ENCODE measurements around the gene ZMYND10. TPM values are rescaled to one million over a fixed set of nuclear protein-coding genes. Genes with fewer than 3 reads are reported as not detected.
A peak's percentile ranks its signal among the peaks of the same experiment; 100 is the strongest.

The ZMYND10 gene
- total RNA-seq, 4 donors from 2014 or later, result 0.30 to 1.7 (median 1.3) TPM; not detected in 1

GRCh38 chr3:50359760-50360110 is 14.2 kb upstream of the ZMYND10 start:
- 13 to 15% methylated on average over 7 to 8 of the region's 8 CpGs for WGBS, 2 donors

GRCh38 chr3:50358911-50359759 is 13.6 kb upstream of the ZMYND10 start, which contains the start of gene TMEM115:
Gene TMEM115, minus strand, starts transcription at chr3:50359521. Its CDS starts 458 bp downstream, at chr3:50359063.
- Histone ChIP-seq H3K4me3 (peak within 1 kb of the TSS; percentile 82 to 98 (median 91)), H3K36me3 (peaks cover 0 to 36% (median 12%) of the 10 kb centered on the region in 3 donors), H3K4me1 (peaks cover 8 to 46% (median 34%) of the 10 kb centered on the region in 4 donors), H3K27me3 (no peaks in the 10 kb centered on the region), H3K9me3 (no peaks in the 10 kb centered on the region), H3K27ac (peak within 1 kb of the TSS; percentile 69 to 97 (median 94))
- TF ChIP-seq CTCF (IDR thresholded peaks at IDR 0.05) (peak in 1 of 5 experiments; percentile 43), POLR2A (IDR thresholded peaks at IDR 0.05) (peak in 1 of 2 donors; percentile 73), EP300 (IDR thresholded peaks at IDR 0.05) (peak; percentile 90 to 95)
- WGBS, 2 donors, result 1 to 5% methylated on average over 14 to 50 of the region's 64 CpGs
- DNase-seq (ENCODE audit: low spot score in 2 of 2), result peak; percentile 94 to 97

More at GRCh38 chr3:50359760-50360110, 14.2 kb upstream of the ZMYND10 start:
- TF ChIP-seq POLR2A (IDR thresholded peaks at IDR 0.05) (no peak), CTCF (IDR thresholded peaks at IDR 0.05) (no peak), EP300 (IDR thresholded peaks at IDR 0.05) (no peak)
- H3K9me3 ChIP-seq, result no peaks in the 10 kb centered on the region
- peaks cover 0 to 30% (median 6%) of the 10 kb centered on the region in 3 donors for H3K36me3 ChIP-seq
- H3K27me3 ChIP-seq, result no peaks in the 10 kb centered on the region
- H3K4me1 ChIP-seq, result peaks cover 8 to 47% (median 40%) of the 10 kb centered on the region in 4 donors
- H3K4me3 ChIP-seq, result peak overlapping the region in 3 of 4 donors; percentile 82 to 98 (median 89)
- DNase-seq (ENCODE audit: low spot score in 2 of 2), result no peak
- H3K27ac ChIP-seq, result no peak overlapping the region

GRCh38 chr3:50358355-50358910 is 12.9 kb upstream of the ZMYND10 start:
- Histone ChIP-seq H3K27me3 (no peaks in the 10 kb centered on the region), H3K4me3 (peak overlapping the region; percentile 82 to 98 (median 91)), H3K36me3 (peaks cover 0 to 43% (median 12%) of the 10 kb centered on the region in 3 donors), H3K27ac (peak overlapping the region; percentile 69 to 97 (median 94)), H3K4me1 (peaks cover 8 to 50% (median 33%) of the 10 kb centered on the region in 4 donors), H3K9me3 (no peaks in the 10 kb centered on the region)
- no peak for DNase-seq (ENCODE audit: low spot score in 2 of 2)
- TF ChIP-seq CTCF (IDR thresholded peaks at IDR 0.05) (no peak), POLR2A (IDR thresholded peaks at IDR 0.05) (no peak), EP300 (IDR thresholded peaks at IDR 0.05) (no peak)
- WGBS, 2 donors, result 49 to 51% methylated on average over 22 to 23 of the region's 24 CpGs

- Histone ChIP-seq H3K27ac (peak overlapping the region in 3 of 4 donors; percentile 33 to 97 (median 37)), H3K9me3 (no peaks in the 10 kb centered on the region), H3K4me1 (peaks cover 8 to 58% (median 33%) of the 10 kb centered on the region in 4 donors), H3K27me3 (no peaks in the 10 kb centered on the region), H3K4me3 (peak overlapping the region in 3 of 4 donors; percentile 82 to 98 (median 93)), H3K36me3 (peaks cover 0 to 51% (median 12%) of the 10 kb centered on the region in 3 donors)
- no peak for DNase-seq (ENCODE audit: low spot score in 2 of 2)
- TF ChIP-seq EP300 (IDR thresholded peaks at IDR 0.05) (no peak), POLR2A (IDR thresholded peaks at IDR 0.05) (no peak), CTCF (IDR thresholded peaks at IDR 0.05) (no peak)
- WGBS, 2 donors, result 63 to 64% methylated on average over 1 of the region's 1 CpG
Observed at GRCh38 chr3:50357481-50357880, 11.9 kb upstream of the ZMYND10 start.
